Keratinocyte (primary cell): Measurements from ENCODE around the gene ZNF814. TPM values are rescaled to one million over a fixed set of nuclear protein-coding genes. Genes with fewer than 3 reads are reported as not detected.
A peak's percentile ranks its signal among the peaks of the same experiment; 100 is the strongest.

Experiments used
- DNase-seq: peaks from one replicate; pipeline ENCODE4 v3.0.0-alpha.2; 2011; ENCODE audit warnings: low read depth, missing footprints, low spot score
- FAIRE-seq: peaks from 2 replicates; lab custom pipeline; 2011; peaks lifted over from hg19 to GRCh38; lab: Jason Lieb, UNC
- H2AFZ ChIP-seq: 2 replicates; pipeline ENCODE4 v1.6.0; 2012; ENCODE audit warnings: low read length, control low read depth, inconsistent platforms; ENCODE audit not compliant: control insufficient read depth
- H3K27ac ChIP-seq: 2 replicates; pipeline ENCODE4 v1.5.1; 2011; ENCODE audit warnings: low read length; ENCODE audit not compliant: control insufficient read depth, insufficient read depth
- H3K27me3 ChIP-seq: 3 replicates; pipeline ENCODE4 v1.6.0; 2011; ENCODE audit warnings: low read length; ENCODE audit not compliant: control insufficient read depth, insufficient read depth; ENCODE audit errors: extremely low read depth
- H3K36me3 ChIP-seq, 2 experiments: 2 replicates in 1 of 2; 3 replicates in 1 of 2; pipeline ENCODE4 v1.5.1; 2011; ENCODE audit warnings: low read length in 2 of 2, mild to moderate bottlenecking in 1 of 2; ENCODE audit not compliant: control insufficient read depth in 2 of 2, insufficient read depth in 2 of 2; ENCODE audit errors: extremely low read depth in 1 of 2
- H3K4me1 ChIP-seq: 3 replicates; pipeline ENCODE4 v1.5.1; 2011; ENCODE audit warnings: low read length; ENCODE audit not compliant: control insufficient read depth, insufficient read depth; ENCODE audit errors: extremely low read depth
- H3K4me2 ChIP-seq: 3 replicates; pipeline ENCODE4 v1.6.0; 2011; ENCODE audit warnings: low read depth, low read length; ENCODE audit not compliant: control insufficient read depth, insufficient read depth; ENCODE audit errors: extremely low read depth
- H3K4me3 ChIP-seq, 3 experiments: fragments of 200-600 bp in 1 of 3; sonication (generic) in 1 of 3; 2 replicates in 2 of 3; 3 replicates in 1 of 3; pipeline ENCODE4 v1.5.1; 2011 to 2016; ENCODE audit warnings: low read length in 3 of 3, mild to moderate bottlenecking in 3 of 3, control low read depth in 2 of 3, inconsistent platforms in 1 of 3, low read depth in 1 of 3, mixed read lengths in 1 of 3, mixed run types in 1 of 3, moderate library complexity in 1 of 3; ENCODE audit not compliant: control insufficient read depth in 2 of 3, insufficient read depth in 2 of 3; ENCODE audit errors: extremely low read depth in 1 of 3
- H3K79me2 ChIP-seq: 2 replicates; pipeline ENCODE4 v1.6.0; 2012; ENCODE audit warnings: low read length; ENCODE audit not compliant: control insufficient read depth, insufficient read depth
- H3K9ac ChIP-seq: 3 replicates; pipeline ENCODE4 v1.6.0; 2011; ENCODE audit warnings: low read length; ENCODE audit not compliant: control insufficient read depth, insufficient read depth; ENCODE audit errors: extremely low read depth
- H3K9me1 ChIP-seq: 3 replicates; pipeline ENCODE4 v1.6.0; 2011; ENCODE audit warnings: low read length; ENCODE audit not compliant: control insufficient read depth, insufficient read depth; ENCODE audit errors: extremely low read depth
- H3K9me3 ChIP-seq: 2 replicates; pipeline ENCODE4 v1.5.1; 2012; ENCODE audit warnings: low read depth, low read length; ENCODE audit not compliant: control insufficient read depth
- H4K20me1 ChIP-seq: 3 replicates; pipeline ENCODE4 v1.6.0; 2011; ENCODE audit warnings: low read length; ENCODE audit not compliant: control insufficient read depth, insufficient read depth; ENCODE audit errors: extremely low read depth
- CTCF ChIP-seq, 3 experiments: IDR thresholded peaks in 1 of 3; conservative IDR thresholded peaks in 1 of 3; optimal IDR thresholded peaks in 1 of 3; 2 replicates in 2 of 3; 3 replicates in 1 of 3; pipeline versions ENCODE3 to v1.5.1; 2011; ENCODE audit warnings: low read length in 3 of 3, mild to moderate bottlenecking in 3 of 3, moderate library complexity in 2 of 3, control low read depth in 1 of 3, inconsistent platforms in 1 of 3; ENCODE audit not compliant: insufficient read depth in 2 of 3; ENCODE audit errors: extremely low read depth in 1 of 3
- EZH2 ChIP-seq: IDR thresholded peaks from one replicate; pipeline ENCODE4 v1.6.1; 2012; ENCODE audit warnings: inconsistent platforms, mild to moderate bottlenecking, low read length, moderate library complexity
- dilution Hi-C: fragments of 300-500 bp; cut with MboI; formaldehyde crosslinking; loops from one replicate; pipeline ENCODE4 v1.7.0; 2020; ENCODE audit warnings: low sequenced_read_pairs; ENCODE audit not compliant: extremely low pct_ligation_motif_present
- polyA plus RNA-seq, 5 experiments: library from polyadenylated mRNA; depleted of rRNA in 3 of 5; stranded (reverse) in 3 of 5; stranded (forward) in 1 of 5; unstranded in 1 of 5; fragments of >200 nt; gene quantifications; 1 replicate in 1 of 5; 2 replicates in 3 of 5; 3 replicates in 1 of 5; pipeline versions ENCODE4 v1.2.1 to v1.2.3, GENCODE V29; 2011 to 2012; ENCODE audit warnings: missing spikeins in 2 of 5, low read depth in 1 of 5, low replicate concordance in 1 of 5

The ZNF814 gene
- polyA plus RNA-seq, 1 donor (not counting 4 experiments of a cell fraction or from before 2014, with no cell fraction given) = 13.8 TPM

GRCh38 chr19:57830071-57830602 lies 58.7 kb downstream of the ZNF814 start, which contains the start of gene ZNF587B:
Gene ZNF587B, plus strand, starts transcription at chr19:57830299. Its CDS starts 230 bp downstream, at chr19:57830529.
- Histone ChIP-seq H3K27me3 (no peaks in the 10 kb centered on the region), H2AFZ (peak within 1 kb of the TSS; percentile 92), H3K9me1 (no peaks in the 10 kb centered on the region), H3K4me2 (peak within 1 kb of the TSS; percentile 74), H3K36me3 (peaks cover 1 to 4% of the 10 kb centered on the region in 2 experiments), H3K79me2 (peaks cover 77% of the 10 kb centered on the region), H3K9me3 (no peaks in the 10 kb centered on the region), H3K27ac (peak within 1 kb of the TSS; percentile 79), H3K4me1 (peaks cover 12% of the 10 kb centered on the region), H4K20me1 (no peaks in the 10 kb centered on the region), H3K9ac (peak within 1 kb of the TSS; percentile 83), H3K4me3 (peak within 1 kb of the TSS; percentile 58 to 90 (median 73))
- FAIRE-seq (peak; percentile 86), DNase-seq (peak; percentile 61)
- TF ChIP-seq EZH2 (no peak), CTCF (optimal IDR thresholded peaks at IDR 0.05 in 1 of 3, IDR thresholded peaks at IDR 0.05 in 1 of 3, conservative IDR thresholded peaks at IDR 0.05 in 1 of 3; ENCODE audit: extremely low read depth in 1 of 3, insufficient read depth in 2 of 3, low read length in 3 of 3) (peak; percentile 30 to 52 (median 39))
- dilution Hi-C loops = no loop called here

- Histone ChIP-seq H3K9me3 (no peaks in the 10 kb centered on the region), H3K9ac (no peak overlapping the region), H3K79me2 (peaks cover 83% of the 10 kb centered on the region), H3K36me3 (peaks cover 1 to 8% of the 10 kb centered on the region in 2 experiments), H3K4me2 (no peak overlapping the region), H3K9me1 (no peaks in the 10 kb centered on the region), H3K27me3 (no peaks in the 10 kb centered on the region), H3K4me3 (no peak overlapping the region), H2AFZ (no peak overlapping the region), H4K20me1 (no peaks in the 10 kb centered on the region), H3K27ac (no peak overlapping the region), H3K4me1 (peaks cover 12% of the 10 kb centered on the region)
- dilution Hi-C loops = no loop called here
- FAIRE-seq (no peak), DNase-seq (no peak)
- TF ChIP-seq EZH2 (no peak), CTCF (optimal IDR thresholded peaks at IDR 0.05 in 1 of 3, IDR thresholded peaks at IDR 0.05 in 1 of 3, conservative IDR thresholded peaks at IDR 0.05 in 1 of 3; ENCODE audit: extremely low read depth in 1 of 3, insufficient read depth in 2 of 3, low read length in 3 of 3) (no peak)
Measured at GRCh38 chr19:57829316-57829715, 59.5 kb downstream of the ZNF814 start.
